GM18499 (cell line): ENCODE data around the gene MACC1.
"Not testable (repeated sequence)": the region's sequence is repeated elsewhere in the genome, so short reads cannot be mapped to it uniquely, and the experiment has no call there.

Source experiments
- ATAC-seq: cut with Tn5 transposase; IDR thresholded peaks from one replicate; pipeline ENCODE4 v1.9.1; 2021; ENCODE audit warnings: moderate number of reproducible peaks; ENCODE audit not compliant: insufficient read depth, unreplicated experiment

MACC1 gene

GRCh38 chr7:20208651-20209307, 8.4 kb downstream of the MACC1 start:
- ATAC-seq = no peak

- not testable (repeated sequence) for ATAC-seq
Measured at GRCh38 chr7:20207811-20208210, 9.4 kb downstream of the MACC1 start.

GRCh38 chr7:20206104-20206896, 10.9 kb downstream of the MACC1 start:
- ATAC-seq = no peak

DNA sequence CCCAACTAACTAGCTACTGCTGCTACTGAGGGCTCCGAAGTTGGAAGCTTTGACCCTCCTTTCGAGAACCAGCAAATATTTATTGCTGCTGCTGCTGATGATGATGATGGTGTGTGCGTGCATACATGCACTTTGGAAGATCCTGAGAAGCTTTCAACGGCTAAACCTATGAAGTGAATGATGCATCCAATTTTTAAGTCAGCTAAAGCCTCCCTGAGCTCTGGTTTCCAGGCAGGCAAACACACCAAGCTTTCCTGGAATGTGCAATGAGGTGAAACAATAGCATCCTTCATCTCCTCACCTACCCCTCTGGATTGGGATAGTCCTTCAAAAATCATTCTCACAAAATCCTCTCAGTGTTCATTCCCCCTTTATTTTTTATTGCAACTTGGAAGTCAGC, 13.9 kb downstream of the MACC1 start:
- ATAC-seq = no peak

DNA sequence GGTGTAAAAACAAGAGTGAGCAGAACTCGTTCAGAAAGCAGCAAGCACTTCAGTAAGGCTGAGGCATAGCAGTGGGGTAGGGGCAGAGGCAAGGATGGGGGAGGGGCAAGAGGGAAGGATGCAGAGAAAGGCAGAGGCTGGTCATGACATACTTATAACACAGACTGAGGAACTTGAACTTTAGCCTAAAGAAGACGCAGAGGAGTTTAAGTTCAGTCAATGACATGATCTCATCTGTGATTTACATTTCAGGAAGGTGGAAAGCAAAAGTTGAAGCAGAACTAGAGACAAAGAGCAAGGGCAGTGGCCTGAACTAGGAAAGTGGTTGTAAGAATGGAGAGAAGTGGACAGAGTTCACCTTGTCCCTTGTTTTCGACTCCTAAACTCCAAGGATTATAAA, 15.8 kb downstream of the MACC1 start:
- ATAC-seq = no peak

DNA sequence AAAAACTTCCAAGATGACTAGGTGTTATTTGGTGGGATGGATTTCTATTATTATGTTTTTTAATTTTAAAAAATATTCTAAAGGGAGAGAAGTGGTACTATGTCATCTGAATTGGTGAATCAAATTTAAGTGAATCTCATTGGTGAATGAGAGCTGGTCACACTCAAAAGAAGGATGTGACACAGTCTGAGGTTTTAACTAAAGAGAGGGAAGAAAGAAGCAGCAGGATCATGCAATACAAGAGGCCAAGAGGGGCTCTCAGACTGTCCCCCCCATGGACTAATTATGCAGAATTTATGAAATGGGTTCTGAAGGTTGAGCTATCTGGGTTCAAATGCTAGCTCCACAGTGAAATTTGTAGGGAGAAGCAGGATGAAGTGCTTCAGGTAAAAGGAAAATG, 16.2 kb downstream of the MACC1 start:
- no peak for ATAC-seq

GRCh38 chr7:20200361-20200760, 16.8 kb downstream of the MACC1 start:
- no peak for ATAC-seq

- peak; percentile 88 for ATAC-seq
Measured at GRCh38 chr7:20199015-20199737, 18.0 kb downstream of the MACC1 start.

- ATAC-seq = no peak
Measured at GRCh38 chr7:20198260-20198659, 18.9 kb downstream of the MACC1 start.

DNA sequence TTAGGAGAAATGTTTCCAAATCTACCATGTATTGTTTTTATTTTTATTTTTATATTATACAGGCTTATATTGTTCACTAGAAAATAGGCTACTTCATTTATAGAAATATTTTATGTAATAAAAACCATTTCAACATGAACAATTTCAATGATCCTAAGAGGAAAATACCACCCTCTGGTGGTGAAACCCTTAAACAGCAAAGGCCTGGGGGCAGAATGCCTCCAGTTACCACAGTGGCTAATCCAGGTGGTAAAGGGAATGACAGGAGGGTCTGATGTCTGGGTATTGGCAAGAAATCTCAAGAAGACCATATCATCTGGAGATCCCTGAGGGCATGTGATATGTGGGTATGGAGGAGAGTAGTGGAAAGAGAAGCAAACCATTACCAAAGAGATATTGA, 19.3 kb downstream of the MACC1 start:
- ATAC-seq = no peak

- no peak for ATAC-seq
Measured at GRCh38 chr7:20197125-20197748, 19.9 kb downstream of the MACC1 start.

GRCh38 chr7:20194343-20194995, 22.7 kb downstream of the MACC1 start:
- no peak for ATAC-seq

- no peak for ATAC-seq
Measured at GRCh38 chr7:20193873-20194272, 23.3 kb downstream of the MACC1 start.

DNA sequence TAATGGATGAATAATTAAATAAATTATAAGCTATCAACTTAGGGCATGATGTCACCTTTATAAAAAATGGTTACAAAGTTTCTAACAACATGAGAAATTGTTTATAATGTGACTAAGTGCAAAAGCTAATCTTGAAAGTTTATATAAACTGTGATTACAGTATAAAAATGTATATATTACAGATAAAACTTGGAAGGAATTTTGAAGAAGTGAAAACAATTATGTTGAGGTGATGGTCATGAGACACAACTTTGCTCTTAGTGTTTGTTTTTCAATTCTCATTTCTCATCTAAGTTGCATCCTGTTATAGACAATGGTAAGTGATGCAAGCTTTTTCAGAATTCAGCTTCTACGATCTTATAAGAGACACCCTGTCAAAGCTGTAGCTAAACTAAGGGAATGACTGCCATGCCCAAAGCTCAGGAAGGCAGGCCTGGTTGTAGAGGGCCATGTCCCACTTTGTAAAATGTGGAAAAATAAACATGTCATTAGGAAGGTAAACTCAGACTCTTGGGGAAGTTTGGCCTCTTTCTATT, 23.9 kb downstream of the MACC1 start:
- ATAC-seq = peak; percentile 83

GRCh38 chr7:20191391-20191869, 25.8 kb downstream of the MACC1 start:
- ATAC-seq = no peak

DNA sequence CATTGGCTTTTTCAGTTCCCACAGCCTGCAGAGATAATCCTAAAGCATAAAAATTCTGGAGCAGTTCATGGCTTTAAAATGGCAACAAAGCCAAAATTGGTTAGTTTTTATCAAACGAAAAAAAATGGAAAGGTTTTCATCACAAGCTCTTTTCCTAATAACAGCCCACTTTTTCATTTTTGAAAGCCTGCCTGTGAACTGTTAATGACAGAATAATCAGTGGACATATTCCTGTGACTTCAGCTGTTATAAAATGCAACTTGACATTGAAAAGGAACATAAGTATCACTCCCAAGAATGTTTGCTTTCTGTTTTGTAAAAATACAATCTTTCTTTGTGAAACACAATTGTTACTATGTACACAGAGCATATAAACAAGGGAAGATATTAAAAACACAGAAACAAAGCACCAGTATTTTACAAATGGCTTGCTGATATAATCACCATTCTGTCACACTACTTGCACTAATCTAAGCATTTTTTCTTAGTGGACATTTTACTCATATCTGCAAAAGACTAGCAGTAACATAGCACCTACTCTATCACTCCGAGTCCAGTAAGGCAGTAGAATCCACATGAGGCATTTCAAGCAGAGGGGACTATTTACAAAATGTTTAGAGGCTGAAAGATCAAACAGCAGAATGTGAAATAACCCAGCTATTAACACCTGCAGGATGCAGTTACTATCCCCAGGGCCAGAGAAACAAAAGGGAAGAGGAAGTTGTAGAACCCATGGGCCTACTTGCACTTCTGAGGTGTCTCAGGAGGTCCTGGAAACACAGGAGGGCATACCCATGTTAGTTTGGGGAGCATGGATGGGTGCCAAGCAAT, 26.4 kb downstream of the MACC1 start:
- ATAC-seq = no peak

GRCh38 chr7:20189852-20190251, 27.3 kb downstream of the MACC1 start:
- ATAC-seq = no peak

GRCh38 chr7:20188567-20188966, 28.6 kb downstream of the MACC1 start:
- no peak for ATAC-seq

DNA sequence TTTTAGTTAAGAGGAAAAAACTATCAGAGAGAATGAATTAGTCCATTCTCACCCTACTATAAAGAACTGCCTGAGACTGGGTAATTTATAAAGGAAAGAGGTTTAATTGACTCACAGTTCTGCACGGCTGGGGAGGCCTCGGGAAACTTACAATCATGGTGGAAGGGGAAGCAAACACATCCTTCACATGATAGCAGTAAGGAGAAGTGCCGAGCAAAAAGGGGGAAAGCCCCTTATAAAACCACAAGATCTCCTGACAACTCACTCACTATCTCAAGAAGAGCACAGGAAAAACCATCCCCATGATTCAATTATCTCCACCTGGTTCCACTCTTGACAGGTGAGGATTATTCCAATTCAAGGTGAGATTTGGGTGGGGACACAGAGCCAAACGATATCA, 29.3 kb downstream of the MACC1 start:
- ATAC-seq = not testable (repeated sequence)
